Hindlimb muscle (tissue), 1 donor: Measurements from ENCODE around the gene PPFIA4. TPM values are rescaled to one million over a fixed set of nuclear protein-coding genes. Genes with fewer than 3 reads are reported as not detected.

Source experiments
- DNase-seq: peaks from one replicate; pipeline ENCODE4 v3.0.0-alpha.2; 2013
- polyA plus RNA-seq: library from polyadenylated mRNA; unstranded; fragments of 120-200 nt; gene quantifications from one replicate; pipeline ENCODE4 v1.2.1, GENCODE V29; 2013; ENCODE audit not compliant: insufficient read length

PPFIA4 gene
- polyA plus RNA-seq, 1 donor = 69.4 TPM

DNA sequence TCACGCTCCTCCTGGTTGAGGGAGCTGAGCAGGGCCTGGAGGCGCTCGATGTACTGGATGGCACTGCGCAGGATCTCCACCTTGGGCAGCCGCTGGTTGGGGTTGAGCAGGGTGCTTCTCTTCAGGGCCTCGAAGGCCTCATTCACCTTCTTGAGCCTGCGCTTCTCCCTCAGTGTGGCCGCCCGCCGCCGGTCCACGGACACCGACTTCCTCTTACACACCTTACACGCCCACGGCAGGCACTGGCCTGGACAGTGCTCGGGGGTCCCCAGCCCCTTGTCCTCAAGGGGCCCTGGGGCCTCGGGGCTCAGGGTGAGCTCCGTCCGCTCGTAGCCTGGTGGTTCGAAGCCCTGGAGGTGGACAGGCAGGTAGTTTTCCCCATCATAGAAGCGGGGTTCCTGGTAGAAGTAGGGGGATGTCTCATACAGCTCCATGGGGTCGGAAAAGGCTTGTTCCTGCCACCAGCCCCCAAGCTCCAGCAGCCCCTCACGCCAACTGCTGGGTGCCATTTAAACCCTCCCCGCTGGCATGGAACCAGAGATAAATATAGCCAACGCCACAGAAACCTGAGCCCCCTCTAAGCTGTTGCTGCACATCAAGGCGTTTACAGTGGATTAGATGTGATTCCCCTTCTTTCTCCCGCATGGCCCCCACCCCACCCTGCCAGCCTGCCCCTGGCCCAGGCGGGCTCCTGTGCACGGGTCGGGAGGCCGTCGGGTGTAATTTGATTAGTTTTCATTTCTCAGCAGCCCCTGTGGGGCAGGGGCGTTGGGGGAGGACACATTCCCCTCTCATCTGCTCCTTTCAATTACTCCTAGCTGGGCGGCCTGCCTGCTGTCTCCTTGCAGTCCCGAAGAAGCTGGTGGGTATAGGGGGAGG lies 59.5 kb downstream of the PPFIA4 start, which contains the start of gene MYOG:
MYOG (minus strand) TSS at position 485 of the 879 bp plus-strand sequence; CDS start at position 434, 51 bp downstream.
- no peak for DNase-seq

GRCh38 chr1:203086992-203087763 lies 60.9 kb downstream of the PPFIA4 start:
- DNase-seq = no peak

DNA sequence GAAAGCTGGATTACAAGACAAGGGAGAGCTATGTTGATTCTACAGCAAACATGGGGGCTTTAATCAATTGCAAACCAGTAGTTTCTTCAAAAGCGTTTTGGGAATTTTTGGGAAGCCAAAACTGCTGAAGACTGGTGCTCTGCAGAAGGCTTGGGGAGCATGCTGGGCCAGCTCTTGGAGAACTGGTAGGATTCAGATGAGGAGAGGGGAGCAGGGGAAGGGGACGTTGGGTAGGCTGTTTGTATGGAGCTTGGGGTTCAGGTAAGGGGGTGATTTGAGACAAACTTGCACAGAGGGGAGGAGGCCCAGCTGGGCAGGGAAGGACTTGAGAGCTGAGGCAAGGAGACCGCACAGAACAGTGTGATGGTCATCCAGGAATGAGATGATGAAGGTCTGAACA lies 62.1 kb downstream of the PPFIA4 start:
- no peak for DNase-seq

GRCh38 chr1:203089001-203089650 lies 62.8 kb downstream of the PPFIA4 start:
- no peak for DNase-seq

- no peak for DNase-seq
Measured at GRCh38 chr1:203089651-203090045, 63.4 kb downstream of the PPFIA4 start.

DNA sequence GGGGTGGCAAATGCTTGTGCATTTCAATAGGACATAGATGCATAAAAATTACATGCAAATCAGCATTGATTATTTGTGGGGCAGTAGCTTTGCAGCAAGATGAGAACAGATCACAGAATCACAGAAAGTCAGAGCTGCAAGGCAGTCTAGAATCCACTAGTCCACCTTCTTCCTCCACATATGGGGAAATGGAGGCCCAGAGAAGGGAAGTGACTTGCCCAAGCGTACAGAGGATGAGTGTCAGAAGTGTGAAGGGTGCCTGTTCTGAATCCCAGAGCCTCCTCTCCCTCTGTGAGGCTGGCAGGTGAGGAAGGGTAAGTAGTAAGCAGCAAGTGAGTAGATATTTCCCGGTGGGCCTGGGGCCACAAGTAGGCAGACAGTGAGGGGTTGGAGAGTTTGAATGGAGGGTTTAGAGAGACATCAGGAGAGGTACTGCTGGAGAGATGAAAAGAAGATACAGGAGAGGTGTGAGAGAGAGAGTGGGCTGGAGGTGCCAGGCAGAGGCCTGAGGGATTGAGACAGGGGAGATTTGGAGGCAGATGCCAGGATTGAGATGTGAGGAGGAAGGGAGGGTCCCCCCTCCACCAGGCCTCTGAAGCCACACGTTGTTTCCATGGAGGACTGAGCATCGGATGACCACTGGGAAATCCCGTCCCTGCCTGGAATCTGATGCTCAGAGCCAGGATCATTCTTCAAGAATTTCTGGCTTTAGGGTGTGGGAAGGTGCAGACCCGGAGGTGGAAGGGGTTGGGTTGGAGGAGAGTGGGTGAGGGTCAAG lies 64.3 kb downstream of the PPFIA4 start:
- no peak for DNase-seq

DNA sequence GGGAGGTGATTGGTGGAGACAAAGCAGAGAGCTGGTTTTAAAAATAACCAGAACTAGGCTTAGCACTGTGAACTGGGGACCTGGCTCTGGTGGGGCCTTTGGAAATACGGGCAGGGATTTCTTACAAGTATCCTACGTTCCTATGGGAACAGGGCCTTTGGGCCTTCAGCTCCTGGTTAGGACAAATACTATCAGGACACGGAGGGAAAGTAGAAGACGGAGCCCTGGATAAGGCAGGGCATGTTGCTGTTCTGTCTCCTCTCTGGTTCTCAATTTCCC lies 64.8 kb downstream of the PPFIA4 start:
- DNase-seq = no peak

DNA sequence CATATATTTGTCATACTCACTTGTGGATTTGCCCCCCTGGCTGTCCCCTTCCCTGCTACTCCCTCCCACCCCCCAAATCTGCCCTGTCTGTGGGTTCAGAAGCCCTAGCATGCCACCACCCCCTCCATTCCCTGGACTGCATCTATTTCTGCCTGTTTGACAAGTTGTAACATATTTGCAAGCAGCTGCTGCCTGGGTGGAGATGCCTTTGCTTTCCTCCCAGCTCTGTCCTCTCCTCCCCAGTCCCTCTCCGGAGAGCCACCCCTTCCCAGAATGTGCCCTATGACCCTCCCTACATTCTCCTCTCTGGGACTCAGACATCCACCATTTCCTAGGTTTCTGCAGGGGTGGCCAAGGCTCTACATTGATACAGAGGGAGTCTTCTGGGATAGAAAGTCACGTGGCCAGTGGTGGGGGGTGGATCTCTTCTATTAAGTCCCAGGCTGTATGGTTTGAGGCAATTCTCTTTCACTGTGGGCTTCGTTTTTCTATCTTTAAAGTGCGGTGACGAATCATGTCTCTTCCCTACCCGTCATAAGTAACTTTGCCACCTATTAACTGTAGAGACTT lies 65.6 kb downstream of the PPFIA4 start:
- DNase-seq = no peak

- no peak for DNase-seq
Measured at GRCh38 chr1:203093754-203094410, 67.6 kb downstream of the PPFIA4 start.

DNA sequence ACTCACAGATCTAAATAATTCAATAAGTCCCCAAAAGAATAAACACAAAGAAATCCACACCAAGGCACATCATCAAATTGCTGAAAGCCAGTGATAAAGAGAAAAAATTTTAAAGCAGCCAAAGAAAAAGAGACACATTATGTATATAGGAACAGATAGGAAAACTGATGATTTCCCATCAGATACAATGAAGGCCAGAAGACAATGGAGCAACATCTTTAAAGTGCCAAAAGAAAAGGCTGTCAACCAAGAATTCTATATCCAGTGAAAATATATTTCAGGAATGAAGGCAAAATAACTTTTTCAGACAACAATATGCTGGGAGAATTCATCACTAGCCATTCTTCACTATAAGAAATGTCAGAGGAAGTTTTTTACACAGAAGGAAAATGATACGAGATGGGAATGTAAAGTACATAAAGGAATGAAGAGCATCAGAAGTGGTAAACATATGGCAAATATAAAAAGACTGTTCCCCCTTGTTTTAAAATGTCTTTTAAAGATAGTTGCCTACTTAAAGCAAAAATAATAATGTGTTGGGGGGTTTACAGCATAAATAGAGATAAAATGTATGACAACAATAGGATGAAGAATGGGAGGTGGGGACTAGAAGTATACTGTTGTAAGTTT lies 68.9 kb downstream of the PPFIA4 start:
- DNase-seq = no peak

GRCh38 chr1:203096566-203096965 lies 70.3 kb downstream of the PPFIA4 start:
- DNase-seq = no peak

GRCh38 chr1:203097001-203097400 lies 70.7 kb downstream of the PPFIA4 start:
- DNase-seq = no peak

GRCh38 chr1:203098445-203098844 lies 72.2 kb downstream of the PPFIA4 start:
- DNase-seq = no peak

GRCh38 chr1:203098914-203099520 lies 72.7 kb downstream of the PPFIA4 start:
- no peak for DNase-seq

DNA sequence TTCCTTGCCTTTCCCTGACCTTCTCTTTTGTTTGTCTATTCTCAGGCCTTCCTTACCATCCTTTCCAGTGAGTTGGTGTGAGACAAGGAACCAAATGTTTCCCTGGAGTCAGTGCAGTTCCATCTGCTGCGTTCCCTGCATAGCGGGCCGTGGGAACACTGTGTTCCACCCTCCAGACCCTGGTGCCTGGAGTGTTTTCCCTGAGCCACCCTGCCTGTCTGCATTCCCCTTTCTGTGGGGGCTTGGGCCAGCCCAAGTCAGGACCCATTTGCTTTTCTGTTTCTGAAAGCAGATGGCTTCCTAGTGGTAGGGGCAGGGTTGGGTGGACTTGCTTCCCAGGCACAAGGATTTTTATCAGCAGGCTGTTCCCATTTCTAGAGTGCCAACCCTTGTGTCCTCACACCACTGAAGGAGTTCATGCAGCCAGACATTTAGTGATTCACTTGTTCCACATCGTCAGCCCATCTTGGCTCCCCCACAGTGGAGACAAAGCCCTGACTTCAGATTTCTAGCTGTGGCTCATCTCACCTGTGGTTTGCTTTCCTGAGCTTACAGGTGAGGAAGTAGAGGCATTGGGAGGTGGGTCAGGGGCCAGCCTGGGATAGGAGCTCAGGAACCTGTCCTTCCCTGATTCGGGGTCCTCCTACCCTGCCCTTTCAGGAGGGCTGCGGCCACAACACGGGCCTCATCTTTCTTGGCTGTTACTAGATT lies 73.7 kb downstream of the PPFIA4 start:
- DNase-seq = no peak

DNA sequence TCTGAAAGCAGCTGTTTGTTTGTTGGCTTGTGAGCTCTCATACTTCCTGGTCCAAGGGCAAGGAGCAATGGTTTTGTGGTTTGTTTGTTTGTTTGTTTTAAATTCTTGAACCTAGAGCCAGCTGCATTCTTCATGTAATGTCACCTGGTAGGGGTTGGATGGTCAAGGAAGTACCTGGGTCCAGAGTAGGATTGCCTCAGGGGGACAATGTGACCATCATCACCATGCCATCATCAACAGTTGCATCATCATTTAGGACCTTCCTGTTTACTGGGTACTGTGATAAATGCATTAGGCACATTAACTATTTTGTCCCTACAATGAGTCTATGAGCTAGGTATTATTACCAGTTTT lies 74.2 kb downstream of the PPFIA4 start:
- DNase-seq = no peak

DNA sequence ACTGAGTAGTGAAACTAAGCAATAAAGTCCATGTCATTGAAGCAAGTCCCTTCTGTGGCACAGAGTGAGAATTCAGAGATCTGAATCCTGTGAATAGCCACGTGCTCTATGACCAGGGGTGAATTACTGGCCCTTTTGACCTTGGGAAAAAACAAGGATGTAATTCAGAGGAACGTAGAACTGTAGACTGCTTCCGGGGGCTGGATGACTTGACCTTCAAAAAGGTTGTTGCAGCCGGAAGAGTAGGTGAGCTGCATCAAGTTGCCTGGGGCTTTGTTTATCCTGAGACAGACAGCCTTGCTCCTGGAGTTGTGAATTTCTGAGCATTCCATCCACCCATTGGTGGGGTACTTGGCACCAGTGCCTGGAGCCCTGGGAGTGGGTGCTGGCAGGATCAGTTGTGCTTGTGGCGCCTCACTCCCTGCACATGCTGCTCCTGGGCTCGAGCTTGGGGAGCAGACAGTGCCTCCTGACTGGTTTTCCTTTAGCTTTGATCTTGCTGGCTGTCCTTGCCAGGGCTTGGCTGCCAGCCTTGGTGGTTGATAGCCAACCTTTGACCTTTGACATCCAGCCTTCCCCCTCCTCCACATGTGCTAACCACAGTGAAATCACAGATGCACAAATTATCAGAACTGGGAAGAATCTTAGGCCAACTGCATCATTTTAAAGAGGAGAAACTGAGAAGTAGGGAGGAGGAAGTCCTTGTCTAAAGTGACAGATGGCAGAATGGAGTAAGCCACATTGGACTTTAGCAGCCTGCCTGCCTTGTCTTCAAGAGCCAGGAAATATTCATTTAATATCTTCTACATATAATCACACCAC lies 75.7 kb downstream of the PPFIA4 start:
- no peak for DNase-seq

- DNase-seq = no peak
Measured at GRCh38 chr1:203103216-203103615, 76.9 kb downstream of the PPFIA4 start.

DNA sequence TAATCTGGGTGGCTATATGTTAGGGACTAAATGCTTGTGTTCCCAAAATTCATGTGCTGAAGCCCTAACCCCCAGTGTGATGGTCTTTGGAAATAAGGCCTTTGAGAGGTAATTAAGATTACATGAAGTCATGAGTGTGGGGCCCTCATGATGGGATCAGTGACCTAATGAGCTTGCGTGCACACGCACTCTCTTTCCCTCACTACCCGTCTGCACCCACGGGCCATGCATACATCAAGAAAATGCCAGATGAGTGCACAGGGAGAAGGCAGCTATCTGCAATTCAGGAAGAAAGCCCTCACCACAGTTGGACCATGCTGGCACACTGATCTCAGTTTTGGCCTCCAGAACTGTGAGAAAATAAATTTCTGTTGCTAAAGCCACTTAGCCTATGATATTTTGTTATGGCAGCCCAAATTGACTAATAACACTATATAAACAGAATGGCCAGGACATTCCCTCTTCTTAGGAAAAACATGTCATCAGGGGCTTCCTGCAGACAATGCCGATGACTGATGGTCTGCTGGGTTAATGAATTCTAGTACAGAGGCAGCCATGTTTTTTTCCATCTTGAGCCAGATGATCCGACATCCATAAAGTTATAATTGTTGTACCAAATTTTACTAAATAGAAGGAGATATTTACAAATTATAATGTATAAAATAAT lies 77.7 kb downstream of the PPFIA4 start:
- no peak for DNase-seq
